ENCODE measurements around the gene EARS2.

GRCh38 chr16:23532448-23532847 lies 24.7 kb downstream of the EARS2 start:
- TF ChIP-seq, protein P1, sequence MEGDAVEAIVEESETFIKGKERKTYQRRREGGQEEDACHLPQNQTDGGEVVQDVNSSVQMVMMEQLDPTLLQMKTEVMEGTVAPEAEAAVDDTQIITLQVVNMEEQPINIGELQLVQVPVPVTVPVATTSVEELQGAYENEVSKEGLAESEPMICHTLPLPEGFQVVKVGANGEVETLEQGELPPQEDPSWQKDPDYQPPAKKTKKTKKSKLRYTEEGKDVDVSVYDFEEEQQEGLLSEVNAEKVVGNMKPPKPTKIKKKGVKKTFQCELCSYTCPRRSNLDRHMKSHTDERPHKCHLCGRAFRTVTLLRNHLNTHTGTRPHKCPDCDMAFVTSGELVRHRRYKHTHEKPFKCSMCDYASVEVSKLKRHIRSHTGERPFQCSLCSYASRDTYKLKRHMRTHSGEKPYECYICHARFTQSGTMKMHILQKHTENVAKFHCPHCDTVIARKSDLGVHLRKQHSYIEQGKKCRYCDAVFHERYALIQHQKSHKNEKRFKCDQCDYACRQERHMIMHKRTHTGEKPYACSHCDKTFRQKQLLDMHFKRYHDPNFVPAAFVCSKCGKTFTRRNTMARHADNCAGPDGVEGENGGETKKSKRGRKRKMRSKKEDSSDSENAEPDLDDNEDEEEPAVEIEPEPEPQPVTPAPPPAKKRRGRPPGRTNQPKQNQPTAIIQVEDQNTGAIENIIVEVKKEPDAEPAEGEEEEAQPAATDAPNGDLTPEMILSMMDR (IDR thresholded peaks at IDR 0.05), result no peak
- TF ChIP-seq POLR2A (IDR thresholded peaks at IDR 0.05), result no peak
